Upper lobe of right lung (tissue), 1 donor: ENCODE measurements around the gene ZNF618. TPM values are rescaled to one million over a fixed set of nuclear protein-coding genes. Genes with fewer than 3 reads are reported as not detected.

Experiments used
- ATAC-seq: fragments of 200-7000 bp; cut with Tn5 transposase; one replicate; pipeline ENCODE4 v1.9.1; 2020; ENCODE audit warnings: mild to moderate bottlenecking, moderate library complexity
- DNase-seq: peaks from one replicate; pipeline ENCODE4 v3.0.0-alpha.2; 2020
- H3K27ac ChIP-seq: fragments of 200-600 bp; one replicate; pipeline ENCODE4 v1.8.0; 2022
- H3K27me3 ChIP-seq: fragments of 200-600 bp; one replicate; pipeline ENCODE4 v1.8.0; 2022; ENCODE audit warnings: mild to moderate bottlenecking
- H3K36me3 ChIP-seq: fragments of 200-600 bp; one replicate; pipeline ENCODE4 v1.8.0; 2022
- H3K4me1 ChIP-seq: fragments of 200-600 bp; one replicate; pipeline ENCODE4 v1.8.0; 2022
- H3K4me3 ChIP-seq: fragments of 200-600 bp; one replicate; pipeline ENCODE4 v1.8.0; 2022; ENCODE audit warnings: mild to moderate bottlenecking
- H3K9me3 ChIP-seq: fragments of 200-600 bp; one replicate; pipeline ENCODE4 v1.8.0; 2022
- intact Hi-C: fragments of 100-400 bp; cut with DNase I; formaldehyde crosslinking; loops from one replicate; pipeline ENCODE4 v1.11.0; 2022
- total RNA-seq: library from RNA; stranded (reverse); fragmentation: NEBNext Ultra II Directional; extraction: Animal tissue kit (Norgen Biotek cat#: 25700); gene quantifications from one replicate; pipeline ENCODE4 v1.2.1, GENCODE V29; 2021
- TF ChIP-seq, protein P1 (sequence below): fragments of 200-600 bp; IDR thresholded peaks from one replicate; pipeline ENCODE4 v1.8.0; 2022; ENCODE audit warnings: antibody characterized with exemption
- donor health status: DM: no; HTN: yes; CAD: no; lungs with severe emphysema.

ZNF618 gene
- total RNA-seq, 1 donor from 2014 or later: 9.8 TPM

DNA sequence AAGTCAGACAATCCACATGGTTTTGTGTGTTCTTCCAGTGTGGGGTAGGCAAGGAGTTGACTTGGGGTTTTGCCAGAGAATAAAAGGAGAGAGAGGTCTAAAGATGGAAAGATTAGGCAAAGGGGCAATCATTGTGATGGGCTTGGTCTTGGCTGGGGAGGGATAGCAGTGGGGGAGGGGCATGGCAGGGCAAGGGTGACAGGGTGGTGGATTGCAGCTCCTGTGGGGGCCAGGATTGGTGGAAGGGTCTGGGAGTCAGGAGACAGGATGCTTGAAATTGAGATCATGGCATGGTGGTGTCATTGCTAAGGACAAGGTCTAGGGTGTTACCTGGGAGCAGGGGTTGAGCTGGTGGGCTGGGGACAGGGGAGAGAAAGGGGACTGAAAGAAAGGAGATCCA lies 57.6 kb downstream of the ZNF618 start:
- Histone ChIP-seq H3K36me3 (no peaks in the 10 kb centered on the region), H3K9me3 (peaks cover under 1% of the 10 kb centered on the region), H3K4me3 (no peak overlapping the region), H3K27me3 (no peaks in the 10 kb centered on the region), H3K4me1 (peaks cover 12% of the 10 kb centered on the region), H3K27ac (no peak overlapping the region)
- no peak for DNase-seq
- ATAC-seq: no peak
- TF ChIP-seq, protein P1, sequence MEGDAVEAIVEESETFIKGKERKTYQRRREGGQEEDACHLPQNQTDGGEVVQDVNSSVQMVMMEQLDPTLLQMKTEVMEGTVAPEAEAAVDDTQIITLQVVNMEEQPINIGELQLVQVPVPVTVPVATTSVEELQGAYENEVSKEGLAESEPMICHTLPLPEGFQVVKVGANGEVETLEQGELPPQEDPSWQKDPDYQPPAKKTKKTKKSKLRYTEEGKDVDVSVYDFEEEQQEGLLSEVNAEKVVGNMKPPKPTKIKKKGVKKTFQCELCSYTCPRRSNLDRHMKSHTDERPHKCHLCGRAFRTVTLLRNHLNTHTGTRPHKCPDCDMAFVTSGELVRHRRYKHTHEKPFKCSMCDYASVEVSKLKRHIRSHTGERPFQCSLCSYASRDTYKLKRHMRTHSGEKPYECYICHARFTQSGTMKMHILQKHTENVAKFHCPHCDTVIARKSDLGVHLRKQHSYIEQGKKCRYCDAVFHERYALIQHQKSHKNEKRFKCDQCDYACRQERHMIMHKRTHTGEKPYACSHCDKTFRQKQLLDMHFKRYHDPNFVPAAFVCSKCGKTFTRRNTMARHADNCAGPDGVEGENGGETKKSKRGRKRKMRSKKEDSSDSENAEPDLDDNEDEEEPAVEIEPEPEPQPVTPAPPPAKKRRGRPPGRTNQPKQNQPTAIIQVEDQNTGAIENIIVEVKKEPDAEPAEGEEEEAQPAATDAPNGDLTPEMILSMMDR: no peak
- intact Hi-C loops: no loop called here

DNA sequence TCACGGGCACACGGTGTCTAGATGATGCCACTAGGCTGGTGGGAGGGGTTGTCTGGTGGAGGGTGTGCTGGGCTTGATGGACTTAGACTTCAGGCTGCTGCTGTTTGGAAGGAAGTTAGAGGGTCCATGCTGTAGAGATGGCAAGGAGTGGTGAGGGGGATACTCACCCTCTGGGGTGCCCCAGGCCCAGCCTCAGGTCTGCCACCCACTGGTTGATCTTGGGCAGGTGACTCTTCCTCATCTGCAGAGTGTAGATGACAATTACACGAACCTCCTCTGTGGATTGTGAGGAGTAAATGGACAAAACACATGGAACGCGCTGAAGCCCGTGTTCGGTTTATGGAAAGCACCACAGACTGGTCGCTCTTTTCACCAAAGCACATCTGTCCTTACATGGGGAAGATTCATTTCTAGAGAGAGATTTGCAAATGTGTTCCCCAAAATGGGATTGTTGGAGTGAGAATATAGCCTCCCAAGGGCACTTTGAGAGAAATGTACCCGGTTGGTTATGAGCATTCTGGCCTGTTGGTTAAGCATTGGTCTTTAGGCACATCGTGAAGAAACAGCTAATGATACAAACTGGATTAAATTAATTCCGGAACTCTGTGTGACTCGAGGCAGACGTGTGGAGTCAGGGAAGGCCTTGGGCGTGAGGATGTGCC lies 58.2 kb downstream of the ZNF618 start:
- ATAC-seq (no peak), DNase-seq (no peak)
- Histone ChIP-seq H3K27me3 (no peaks in the 10 kb centered on the region), H3K36me3 (no peaks in the 10 kb centered on the region), H3K4me3 (no peak overlapping the region), H3K27ac (no peak overlapping the region), H3K9me3 (no peaks in the 10 kb centered on the region), H3K4me1 (peaks cover 12% of the 10 kb centered on the region)
- TF ChIP-seq, protein P1: no peak
- intact Hi-C loops: no loop called here

DNA sequence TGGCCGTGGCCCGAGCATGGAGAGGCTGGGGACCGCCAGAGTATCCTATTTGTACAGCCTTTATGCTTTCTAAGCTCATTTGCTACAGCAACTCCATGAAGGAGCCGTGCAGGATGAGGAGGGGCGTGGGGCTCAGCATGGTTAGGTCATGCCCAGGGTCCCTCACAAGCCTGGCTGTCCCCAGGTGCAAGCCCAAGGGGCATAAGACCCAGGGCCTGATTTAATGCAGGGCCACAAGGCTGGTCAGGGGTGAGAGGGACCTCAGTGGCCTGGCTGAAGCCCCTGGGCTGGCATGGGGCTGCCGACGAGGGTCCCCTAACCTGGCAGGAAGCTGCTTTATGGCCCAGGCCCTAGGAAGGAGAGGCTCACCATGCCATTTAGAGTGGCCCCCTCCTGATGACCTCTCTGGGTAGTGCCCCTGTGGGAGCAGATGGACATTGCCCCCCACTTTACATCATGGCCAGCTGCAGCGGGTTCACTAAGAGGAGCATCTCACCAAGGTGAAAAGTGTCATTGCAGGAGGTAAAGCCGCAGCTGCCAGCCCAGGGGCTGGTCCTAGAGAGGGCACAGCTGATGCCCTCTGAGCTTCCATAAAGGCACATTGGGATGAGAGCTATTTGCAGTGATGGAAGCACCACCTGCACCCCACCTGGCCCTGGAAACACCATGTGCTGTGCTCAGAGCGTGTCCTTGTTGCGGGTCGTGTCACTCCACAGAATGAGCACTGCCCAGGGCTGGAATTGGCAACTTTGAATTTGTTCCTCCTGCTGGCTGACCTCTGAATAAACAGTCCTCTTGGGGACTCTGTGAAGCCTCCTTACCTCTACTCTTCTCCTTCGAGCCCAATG lies 58.9 kb downstream of the ZNF618 start:
- H3K27ac ChIP-seq: no peak overlapping the region
- intact Hi-C loops: no loop called here
- H3K9me3 ChIP-seq: no peaks in the 10 kb centered on the region
- no peaks in the 10 kb centered on the region for H3K27me3 ChIP-seq
- H3K4me1 ChIP-seq: peaks cover 10% of the 10 kb centered on the region
- TF ChIP-seq, protein P1: no peak
- no peak overlapping the region for H3K4me3 ChIP-seq
- DNase-seq (no peak), ATAC-seq (peak; percentile 25)
- no peaks in the 10 kb centered on the region for H3K36me3 ChIP-seq

DNA sequence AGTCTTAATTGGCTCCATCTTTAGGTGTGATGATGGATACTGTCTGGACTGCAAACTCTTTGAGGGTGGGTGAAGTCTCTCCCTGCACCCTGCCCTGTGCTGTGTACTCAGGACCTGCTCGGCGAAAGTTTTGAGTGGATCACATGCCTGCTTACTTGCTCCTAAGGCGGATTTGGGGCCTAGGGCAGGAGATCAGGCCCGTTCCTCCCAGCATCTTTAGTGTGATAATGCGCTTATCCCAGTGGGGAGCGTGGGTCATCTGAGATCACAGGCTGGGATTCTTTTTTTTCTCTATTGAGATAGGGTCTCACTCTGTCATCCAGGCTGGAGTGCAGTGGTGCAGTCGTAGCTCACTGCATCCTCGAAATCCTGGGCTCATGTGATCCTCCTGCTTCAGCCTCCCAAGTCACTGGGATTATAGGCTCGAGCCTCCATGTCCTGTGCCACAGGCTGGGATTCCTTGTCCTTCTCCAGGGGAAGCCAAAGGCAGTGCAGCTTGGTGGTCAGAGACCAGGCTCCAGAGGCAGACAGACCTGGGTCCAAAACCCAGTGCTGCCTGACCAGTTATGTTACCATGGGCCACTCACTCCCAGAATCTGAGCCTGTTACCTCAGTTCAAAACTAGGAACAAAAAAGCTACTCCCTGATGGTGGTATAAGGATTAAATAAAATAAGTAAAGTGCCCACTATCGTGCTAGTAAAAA lies 59.7 kb downstream of the ZNF618 start:
- ATAC-seq (no peak), DNase-seq (no peak)
- no peaks in the 10 kb centered on the region for H3K9me3 ChIP-seq
- no peaks in the 10 kb centered on the region for H3K27me3 ChIP-seq
- no peaks in the 10 kb centered on the region for H3K36me3 ChIP-seq
- H3K4me1 ChIP-seq: peaks cover 3% of the 10 kb centered on the region
- H3K4me3 ChIP-seq: no peak overlapping the region
- intact Hi-C loops: no loop called here
- TF ChIP-seq, protein P1: no peak
- H3K27ac ChIP-seq: no peak overlapping the region

DNA sequence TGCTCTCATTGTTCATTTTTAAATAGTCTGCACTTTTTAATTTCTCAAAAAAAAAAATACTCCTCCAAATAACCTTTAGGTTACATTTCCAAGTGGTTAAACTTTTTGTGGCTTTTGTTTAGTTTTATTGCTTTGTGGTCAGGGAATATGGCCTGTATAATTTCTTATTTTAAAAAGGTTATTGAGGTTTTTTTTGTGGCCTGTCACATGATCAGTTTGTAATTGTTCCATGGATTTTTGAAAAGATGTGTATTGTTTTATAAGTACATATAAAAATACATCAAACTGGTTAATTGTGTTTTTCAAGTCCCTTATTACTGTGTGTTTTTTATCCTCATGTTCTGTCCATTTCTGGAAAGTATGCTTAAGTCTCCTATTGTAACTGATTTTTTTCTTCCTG lies 64.0 kb downstream of the ZNF618 start:
- Histone ChIP-seq H3K27ac (no peak overlapping the region), H3K36me3 (no peaks in the 10 kb centered on the region), H3K4me3 (no peak overlapping the region), H3K9me3 (no peaks in the 10 kb centered on the region), H3K4me1 (no peaks in the 10 kb centered on the region), H3K27me3 (no peaks in the 10 kb centered on the region)
- no peak for ATAC-seq
- DNase-seq: no peak
- intact Hi-C loops: no loop called here
- TF ChIP-seq, protein P1: no peak
